NCI-H146 treated with DMSO at 0.1 percent for 48 hours (cell line): ENCODE measurements around the gene MRPL52.
"Not testable (repeated sequence)": the region's sequence is repeated elsewhere in the genome, so short reads cannot be mapped to it uniquely, and the experiment has no call there.

Experiments used
- DNase-seq: peaks from one replicate; lab custom pipeline; 2025; ENCODE audit not compliant: unreplicated experiment; lab: John Stamatoyannopoulos, UW

Gene MRPL52

DNA sequence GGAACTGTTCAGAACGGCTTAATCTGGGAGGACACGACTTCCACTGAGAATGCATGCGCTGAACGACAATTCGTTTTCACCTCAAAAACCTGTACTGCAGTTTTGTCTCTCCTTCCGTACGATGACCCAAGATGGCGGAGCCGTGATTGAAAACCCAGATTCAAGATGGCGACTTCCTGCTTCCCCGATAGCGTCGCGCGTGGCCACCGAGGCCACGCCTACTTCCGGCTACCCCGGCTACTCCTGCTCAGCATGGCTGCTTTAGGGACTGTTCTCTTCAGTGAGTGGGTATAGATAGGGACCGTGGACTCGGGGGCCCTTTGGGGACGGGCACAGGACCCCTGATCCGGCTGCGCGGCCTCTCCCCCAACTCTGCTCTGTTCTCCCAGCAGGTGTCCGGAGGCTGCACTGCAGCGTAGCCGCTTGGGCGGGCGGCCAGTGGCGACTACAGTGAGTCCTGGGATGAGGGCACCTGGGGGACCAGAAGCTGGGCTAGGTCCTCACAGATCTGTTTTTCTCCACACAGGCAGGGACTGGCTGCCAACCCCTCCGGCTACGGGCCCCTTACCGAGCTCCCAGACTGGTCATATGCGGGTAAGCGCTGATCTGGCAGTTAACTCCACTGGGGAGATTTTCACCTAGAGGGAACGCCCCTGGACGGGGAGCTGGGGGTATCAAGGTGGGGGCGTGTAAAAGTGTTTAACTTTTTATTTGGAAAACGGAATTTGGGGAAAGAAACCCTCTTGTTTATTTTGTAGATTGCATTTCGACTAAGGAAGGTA is at the start of gene MRPL52:
MRPL52 (plus strand) TSS at position 227 of the 782 bp plus-strand sequence; CDS start at position 253, 26 bp downstream.
- DNase-seq = peak; percentile 83

DNA sequence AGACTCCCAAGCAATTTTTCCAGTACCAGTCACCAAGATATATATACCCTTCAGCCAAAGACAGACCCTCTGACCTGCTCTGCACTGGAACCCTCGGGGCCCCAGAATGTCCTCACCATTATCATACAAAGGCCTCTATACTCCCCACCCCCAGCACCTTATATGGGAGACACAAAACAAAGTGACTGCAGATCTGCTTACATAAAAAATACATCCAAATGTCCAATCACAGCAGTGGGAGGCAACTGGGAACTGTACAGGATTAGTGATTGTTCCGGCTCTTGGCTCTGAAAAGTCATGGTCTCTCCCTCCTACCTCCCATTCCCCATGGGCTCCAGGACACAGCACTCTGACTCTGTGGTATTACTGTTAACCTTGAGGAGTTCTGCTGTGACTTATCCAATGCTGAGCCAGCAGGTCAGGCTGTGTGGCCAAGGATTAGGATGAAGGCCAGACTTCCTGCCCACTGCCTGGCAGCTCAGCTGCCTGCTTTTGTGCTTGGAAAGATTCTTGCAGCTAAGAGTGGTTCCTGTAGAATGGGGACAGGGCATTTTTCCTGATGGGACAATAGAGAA is 49.5 kb upstream of the MRPL52 start:
- DNase-seq = no peak

DNA sequence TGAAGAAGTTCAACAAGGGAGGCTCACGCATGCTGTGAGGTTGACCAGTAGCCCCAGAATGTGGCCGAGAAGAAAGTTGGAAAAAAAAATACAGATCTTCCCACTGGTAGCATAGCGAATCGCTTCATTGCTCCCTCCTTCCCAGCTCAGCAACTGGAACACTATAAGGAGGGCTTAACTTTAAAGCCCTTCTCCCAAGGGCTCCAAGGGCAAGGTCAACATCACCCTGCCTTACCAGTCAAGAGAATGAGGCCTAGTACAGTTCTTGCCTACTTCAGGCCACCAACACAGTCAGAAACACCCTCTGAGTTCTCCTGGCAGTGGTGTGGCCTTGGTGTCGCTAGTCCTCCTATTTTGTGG is 48.8 kb upstream of the MRPL52 start:
- no peak for DNase-seq

DNA sequence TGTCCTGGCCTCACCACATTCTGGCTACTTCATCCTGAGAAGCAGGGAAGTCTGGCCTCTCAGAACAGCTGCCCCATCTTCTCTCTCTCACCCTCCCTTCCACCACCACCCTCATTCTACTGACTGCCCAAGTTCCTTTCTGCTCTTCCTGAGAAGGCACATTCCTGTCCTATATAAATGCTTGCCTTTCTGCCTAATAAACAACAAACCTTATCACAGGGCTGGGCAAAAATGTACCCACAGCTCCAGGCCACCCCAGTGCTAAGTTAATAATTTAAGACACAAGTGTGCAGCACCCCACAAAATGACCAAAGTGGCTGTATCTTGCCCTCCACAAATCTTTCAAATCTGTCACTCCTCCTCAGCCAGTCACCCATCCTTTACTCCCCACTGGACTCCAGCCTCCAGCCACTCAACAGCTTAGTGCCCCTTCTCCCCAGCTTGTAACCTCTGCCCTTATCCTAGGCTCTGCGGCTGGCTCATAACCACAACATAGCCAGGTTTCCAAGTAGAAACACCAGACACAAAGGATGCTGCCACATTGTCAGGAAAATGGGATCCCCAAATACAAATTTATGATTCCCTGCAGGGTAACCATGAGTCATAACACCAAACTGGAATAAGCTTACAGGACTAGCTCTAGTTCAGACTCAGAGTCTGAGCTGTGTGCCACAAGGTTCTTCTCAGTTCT is 48.2 kb upstream of the MRPL52 start:
- DNase-seq = no peak

DNA sequence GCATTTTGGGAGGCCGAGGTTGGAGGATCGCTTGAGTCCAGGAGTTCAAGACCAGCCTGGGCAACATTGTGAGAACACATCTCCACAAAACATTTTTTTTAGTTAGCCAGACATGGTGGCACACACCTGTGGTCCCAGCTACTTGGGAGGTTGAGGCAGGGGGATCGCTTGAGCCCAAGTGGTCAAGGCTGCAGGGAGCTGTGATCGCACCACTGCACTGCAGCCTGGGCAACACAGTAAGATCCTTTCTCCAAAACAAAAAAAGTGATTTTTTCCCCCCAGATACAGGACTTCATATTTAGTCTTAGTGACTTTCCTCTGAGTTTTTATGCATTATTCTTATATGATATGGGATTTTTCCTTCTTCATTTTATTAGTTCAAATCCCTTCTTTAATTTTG is 43.0 kb upstream of the MRPL52 start:
- DNase-seq = no peak

DNA sequence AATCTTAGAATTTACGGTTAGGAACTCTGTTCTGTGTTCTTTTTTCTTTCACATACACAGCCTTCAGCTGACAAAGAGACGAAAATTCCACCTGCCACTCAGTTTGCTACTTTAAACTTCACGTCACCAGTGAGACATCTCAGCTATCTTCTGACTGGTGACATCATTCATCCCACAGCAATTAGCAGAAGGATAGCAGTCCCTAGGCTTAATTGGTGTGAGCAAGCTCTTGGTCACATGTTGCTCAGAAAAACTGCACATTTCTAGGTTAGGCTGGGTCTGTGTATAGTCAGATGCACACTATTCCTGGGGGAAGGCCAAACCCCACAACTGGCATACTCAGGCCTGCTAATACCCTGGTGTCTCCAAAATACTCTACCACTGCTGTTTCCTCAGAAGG is 38.4 kb upstream of the MRPL52 start:
- no peak for DNase-seq

DNA sequence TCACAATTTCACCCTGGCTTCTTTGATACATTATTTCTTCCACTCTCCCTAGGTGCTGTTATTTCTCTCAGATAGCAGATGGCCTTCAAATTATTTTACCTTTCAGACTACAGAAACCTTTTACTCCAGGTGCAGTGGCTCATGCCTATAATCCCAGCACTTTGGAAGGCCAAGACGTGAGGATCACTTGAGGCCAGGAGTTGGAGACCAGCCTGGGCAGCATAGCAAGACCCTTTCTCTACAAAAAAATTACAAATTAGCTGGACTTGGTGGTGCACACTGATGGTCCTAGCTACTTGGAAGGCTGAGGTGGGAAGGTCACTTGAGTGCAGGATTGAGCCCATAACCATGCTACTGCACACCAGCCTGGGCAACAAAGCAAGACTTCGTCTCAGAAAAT is 37.5 kb upstream of the MRPL52 start:
- DNase-seq = no peak

DNA sequence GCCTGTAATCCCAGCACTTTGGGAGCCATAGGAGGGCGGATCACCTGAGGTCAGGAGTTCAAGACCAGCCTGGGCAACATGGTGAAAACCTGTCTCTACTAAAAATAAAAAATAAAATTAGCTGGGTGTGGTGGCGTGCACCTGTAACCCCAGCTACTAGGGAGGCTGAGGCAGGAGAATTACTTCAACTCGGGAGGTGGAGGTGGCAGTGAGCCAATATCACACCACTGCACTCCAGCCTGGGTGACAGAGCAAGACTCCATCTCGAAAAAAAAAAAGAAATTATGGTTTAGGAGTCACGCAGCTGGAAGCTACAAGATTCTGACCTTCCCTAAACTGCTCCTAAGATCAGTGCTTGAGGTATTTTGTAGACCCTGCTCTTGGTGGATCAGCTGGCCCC is 36.1 kb upstream of the MRPL52 start:
- DNase-seq = not testable (repeated sequence)

DNA sequence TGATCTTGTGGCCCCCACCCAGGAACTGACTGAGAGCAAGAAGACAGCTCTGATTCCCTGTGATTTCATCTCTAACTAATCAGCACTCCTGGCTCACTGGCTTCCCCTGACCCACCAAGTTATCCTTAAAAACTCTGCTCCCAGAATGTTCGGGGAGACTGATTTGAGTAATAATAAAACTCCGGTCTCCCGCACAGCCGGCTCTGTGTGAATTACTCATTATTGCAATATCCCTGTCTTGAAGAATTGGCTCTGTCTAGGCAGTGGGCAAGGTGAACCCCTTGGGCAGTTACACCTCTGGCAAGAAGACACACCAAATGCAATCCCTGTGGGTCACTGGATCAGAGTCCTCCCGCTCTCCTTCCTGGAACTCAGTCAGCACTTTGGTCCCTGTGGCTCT is 35.7 kb upstream of the MRPL52 start:
- no peak for DNase-seq

DNA sequence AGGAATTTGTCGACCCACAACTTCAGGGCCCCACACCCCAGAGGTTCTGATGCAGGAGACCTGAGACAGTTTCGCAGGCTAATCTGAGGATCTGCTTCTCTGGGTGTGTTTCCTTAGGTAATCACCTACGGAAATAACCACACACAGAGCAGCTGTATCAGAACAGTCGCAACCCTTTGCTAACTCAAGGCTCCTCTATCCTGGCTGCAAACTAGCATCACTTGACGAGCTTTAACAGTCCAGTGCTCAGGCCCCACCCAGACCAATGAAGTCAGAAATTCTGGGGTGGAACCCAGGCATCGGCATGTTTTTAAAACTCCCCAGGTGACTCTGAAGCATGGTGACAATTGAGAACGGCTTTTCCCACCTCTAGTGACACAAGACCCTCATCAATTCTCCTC is 35.1 kb upstream of the MRPL52 start:
- no peak for DNase-seq

DNA sequence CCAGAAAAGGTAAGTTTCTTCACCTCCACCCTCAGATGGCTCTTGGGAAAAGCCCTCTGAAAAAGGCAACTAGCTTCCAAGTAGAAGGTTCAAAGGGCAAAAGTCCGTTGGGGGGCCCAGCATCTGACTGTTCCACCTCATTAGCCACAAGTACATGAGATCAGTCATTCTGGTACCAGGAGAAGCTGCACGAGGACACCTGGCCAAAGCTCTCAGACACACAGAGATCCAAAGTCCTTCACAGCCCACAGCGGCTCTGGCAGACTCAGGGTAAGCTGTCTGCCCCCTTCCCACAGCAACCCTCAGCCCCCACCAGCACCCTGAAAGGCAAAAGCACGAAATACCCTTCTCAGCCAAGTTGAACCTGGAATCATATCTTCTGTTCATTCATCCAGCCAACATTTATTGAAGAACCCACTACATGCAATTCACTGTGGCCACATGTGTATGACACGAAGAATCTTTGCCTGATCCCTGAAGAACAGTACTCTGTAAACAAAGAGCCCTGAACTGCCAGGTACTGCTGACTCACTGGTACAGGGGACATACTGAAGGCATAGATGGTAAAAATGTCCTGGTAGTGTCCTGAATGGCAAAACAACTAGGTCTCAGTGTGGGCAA is 33.5 kb upstream of the MRPL52 start:
- DNase-seq = no peak

DNA sequence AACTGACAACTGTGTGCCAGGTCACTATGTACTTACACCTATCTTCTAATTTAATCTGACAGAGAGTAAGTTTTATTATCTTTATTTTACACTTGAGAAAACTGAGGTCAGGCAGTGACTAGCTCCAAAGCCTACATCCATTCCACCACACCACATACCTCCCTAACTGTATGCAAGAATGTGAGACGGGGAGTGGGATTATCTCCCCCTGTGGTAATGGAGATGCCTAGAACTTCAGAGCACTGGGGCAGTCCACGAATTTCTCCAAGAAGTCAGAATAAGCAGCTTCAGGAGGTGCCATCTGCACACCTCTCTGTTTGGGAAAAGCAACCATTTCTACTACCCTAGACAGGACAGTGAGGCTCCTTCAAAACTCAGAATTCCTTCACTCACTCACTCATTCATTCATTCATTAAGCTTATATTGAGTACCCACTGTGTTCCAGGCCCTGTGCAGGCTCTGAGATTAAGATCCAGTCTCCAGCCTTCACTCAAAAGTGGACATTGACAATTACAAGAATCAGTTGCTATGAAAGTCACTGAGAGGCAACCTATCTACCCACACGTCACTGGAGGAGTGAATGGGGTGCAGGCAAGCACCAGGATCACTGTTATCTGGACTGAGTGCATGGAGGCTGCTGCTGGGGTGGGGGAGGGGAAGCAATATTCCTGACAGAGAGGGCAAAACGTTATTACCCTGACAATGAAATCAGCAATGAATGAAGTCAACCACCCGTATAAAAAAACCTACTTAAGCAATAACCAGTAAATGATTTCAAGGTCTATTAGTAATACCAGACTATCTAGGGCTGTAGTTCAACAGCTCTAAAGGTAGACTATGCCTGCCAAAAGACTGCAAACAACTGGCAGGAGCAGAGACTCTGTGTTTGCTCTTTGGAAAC is 32.4 kb upstream of the MRPL52 start:
- DNase-seq = no peak

DNA sequence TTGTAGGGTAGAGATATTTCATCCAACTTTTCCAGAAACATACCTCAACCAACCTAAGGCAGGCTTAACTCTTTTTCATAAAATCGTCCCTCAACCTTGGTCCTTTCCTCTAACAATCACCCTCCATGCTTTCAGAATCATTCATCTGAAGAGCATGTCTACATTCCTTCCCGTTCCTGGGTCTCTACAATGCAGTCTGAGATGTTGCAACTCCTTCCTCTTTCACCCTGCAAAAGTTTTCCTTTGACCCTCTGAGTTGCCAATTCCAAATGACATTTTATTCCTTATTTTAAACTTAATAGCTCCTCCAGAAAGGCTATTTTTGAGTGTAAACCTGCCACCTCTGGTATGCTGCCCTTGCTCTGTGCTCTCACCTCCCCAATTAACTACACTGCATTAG is 31.2 kb upstream of the MRPL52 start:
- no peak for DNase-seq

DNA sequence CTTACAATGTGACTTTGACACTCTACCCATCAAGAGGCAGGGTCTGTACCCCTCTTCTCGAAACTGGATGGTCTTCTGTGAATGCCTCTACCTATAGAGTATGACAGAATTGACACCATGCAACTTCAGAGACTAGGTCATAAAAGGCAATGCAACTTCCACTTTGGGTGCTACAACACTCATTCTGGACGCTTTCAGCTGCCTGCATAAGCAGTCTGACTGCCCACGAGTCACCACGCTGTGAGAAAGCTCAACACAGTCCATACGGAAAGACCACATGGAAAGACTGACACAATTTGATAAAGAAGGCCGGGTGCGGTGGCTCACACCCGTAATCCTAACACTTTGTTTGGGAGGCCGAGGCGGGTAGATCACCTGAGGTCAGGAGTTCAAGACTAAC is 29.3 kb upstream of the MRPL52 start:
- DNase-seq = no peak

DNA sequence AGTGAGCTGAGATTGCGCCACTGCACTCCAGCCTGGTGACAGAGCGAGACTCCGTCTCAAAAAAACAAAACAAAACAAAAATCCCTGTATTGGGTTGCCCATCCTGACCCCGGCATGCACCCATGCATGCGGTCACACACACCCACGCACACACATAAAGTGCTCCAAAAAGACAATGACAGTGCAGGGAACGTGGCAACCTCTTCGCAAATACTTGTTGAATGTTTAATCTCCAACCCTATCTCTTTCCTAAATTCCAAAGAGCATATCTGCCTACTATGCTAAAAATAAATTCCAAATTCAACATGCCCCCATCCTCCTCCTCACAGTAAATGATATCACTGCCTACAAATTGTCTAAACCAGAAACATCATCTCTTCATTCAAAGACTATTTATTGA is 28.0 kb upstream of the MRPL52 start:
- DNase-seq = no peak

DNA sequence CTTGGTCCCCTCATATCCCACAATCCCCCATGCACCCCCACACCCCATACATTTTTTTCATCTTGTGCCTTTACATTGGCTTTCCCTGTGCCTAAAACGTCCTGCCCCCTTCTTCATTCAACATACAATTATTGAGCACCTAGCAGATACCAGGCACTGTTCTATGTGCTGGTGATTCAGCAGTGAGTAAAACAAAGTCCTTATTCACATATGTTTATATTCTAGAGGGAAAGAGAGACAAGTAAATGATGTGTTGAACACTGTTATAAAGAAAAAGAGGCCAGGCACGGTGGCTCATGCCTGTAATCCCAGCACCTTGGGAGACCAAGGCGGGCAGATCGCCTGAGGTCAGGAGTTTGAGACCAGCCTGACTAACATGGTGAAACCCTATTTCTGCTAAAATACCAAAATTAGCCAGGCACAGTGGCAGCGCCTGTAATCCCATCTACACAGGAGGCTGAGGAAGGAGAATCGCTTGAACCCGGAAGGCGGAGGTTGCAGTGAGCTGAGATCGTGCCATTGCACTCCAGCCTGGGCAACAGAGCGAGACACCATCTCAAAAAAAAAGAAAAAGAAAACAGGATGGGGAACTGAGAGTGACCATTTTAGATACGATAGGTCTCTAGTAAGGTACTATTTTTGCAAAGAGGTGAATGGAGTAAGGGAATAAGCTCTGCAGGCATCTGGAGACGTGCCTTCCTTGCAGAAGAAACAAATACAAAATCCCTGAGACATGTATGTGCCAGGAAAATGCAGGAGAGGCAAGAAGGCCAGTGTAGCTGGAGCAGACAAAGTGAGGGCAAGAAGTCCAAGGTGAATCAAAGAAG is 26.6 kb upstream of the MRPL52 start:
- no peak for DNase-seq

DNA sequence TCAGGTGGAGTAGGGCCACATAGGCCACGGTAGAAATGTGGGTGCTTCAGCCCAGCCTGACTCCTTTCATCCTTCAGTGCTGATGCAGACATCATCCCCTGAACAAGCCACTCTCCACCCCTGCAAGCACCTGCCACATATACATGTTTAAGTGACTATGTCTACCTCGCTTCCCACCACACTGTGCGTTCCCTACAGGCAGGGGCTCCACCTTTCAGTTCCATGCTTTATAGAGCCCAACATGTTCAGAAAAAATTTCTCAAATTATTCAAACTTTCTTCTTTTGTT is 26.1 kb upstream of the MRPL52 start:
- no peak for DNase-seq

DNA sequence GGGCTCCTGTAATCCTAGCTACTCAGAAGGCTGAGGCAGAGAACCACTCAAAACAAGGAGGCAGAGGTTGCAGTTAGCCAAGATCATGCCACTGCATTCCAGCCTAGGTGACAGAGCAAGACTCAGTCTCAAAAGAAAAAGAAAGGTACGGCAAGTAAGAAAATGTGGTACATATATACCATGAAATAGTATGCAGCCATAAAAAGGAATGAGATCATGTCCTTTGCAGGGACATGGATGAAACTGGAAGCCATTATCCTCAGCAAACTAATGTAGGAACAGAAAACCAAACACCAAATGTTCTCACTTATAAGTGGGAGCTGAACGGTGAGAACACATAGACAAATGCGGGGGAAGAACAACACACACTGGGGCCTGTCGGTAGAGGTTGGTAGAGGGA is 24.5 kb upstream of the MRPL52 start:
- not testable (repeated sequence) for DNase-seq

DNA sequence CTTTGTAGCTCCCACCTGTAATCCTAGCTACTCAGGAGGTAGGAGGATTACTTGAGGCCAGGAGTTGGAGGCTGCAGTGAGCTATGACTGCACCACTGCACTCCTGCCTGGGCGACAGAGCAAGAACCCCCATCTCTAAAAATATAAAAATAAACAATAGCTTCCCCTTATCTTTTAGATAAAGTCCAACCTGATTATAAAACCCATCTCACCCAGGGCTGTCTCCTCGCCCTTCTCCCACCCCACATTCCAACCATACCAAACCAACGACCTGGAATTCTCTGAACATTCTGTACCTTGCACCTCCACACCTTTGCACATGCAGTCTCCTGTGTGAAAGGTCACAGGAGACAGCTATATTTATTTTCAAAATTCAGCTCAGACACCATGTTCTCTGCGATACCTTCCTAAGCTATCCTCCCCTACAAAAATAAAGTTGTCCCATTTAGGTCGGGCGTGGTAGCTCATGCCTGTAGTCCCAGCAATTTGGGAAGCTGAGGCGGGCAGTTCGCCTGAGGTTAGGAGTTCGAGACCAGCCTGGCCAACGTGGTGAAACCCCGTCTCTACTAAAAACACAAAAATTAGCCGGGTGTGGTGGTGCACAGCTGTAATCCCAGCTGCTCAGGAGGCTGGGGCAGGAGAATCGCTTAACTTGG is 22.1 kb upstream of the MRPL52 start:
- no peak for DNase-seq
